Kidney (tissue), 14 donors: ENCODE results near the gene HTRA3. TPM values are rescaled to one million over a fixed set of nuclear protein-coding genes. Genes with fewer than 3 reads are reported as not detected.
A peak's percentile ranks its signal among the peaks of the same experiment; 100 is the strongest.

Source experiments
- DNase-seq, 5 donors: peaks; one replicate each; pipeline ENCODE4 v3.0.0-alpha.2; 2013 to 2020
- FAIRE-seq: peaks from 2 replicates; lab custom pipeline; 2012; peaks lifted over from hg19 to GRCh38; lab: Jason Lieb, UNC
- H3K27ac ChIP-seq, 2 donors: one replicate each; pipeline ENCODE4 v1.7.0; 2013; ENCODE audit warnings: low read depth in 2 of 2, low read length in 2 of 2, inconsistent platforms in 1 of 2
- H3K27me3 ChIP-seq: one replicate; pipeline ENCODE4 v1.7.1; 2013; ENCODE audit warnings: low read length, inconsistent platforms; ENCODE audit not compliant: control insufficient read depth, insufficient read depth
- H3K36me3 ChIP-seq, 3 donors: one replicate each; pipeline versions ENCODE4 v1.7.0 to v1.7.1; 2013; ENCODE audit warnings: low read length in 3 of 3, control low read depth in 1 of 3, inconsistent platforms in 1 of 3; ENCODE audit not compliant: insufficient read depth in 3 of 3, control insufficient read depth in 2 of 3
- H3K4me1 ChIP-seq, 3 donors: one replicate each; pipeline versions ENCODE4 v1.7.0 to v1.7.1; 2013; ENCODE audit warnings: low read length in 3 of 3, inconsistent platforms in 1 of 3, low read depth in 1 of 3; ENCODE audit not compliant: control insufficient read depth in 2 of 3, insufficient read depth in 2 of 3
- H3K4me3 ChIP-seq, 3 donors: one replicate each; pipeline versions ENCODE4 v1.7.0 to v1.8.1; 2013; ENCODE audit warnings: low read length in 3 of 3, control low read depth in 1 of 3, inconsistent platforms in 1 of 3
- H3K9ac ChIP-seq, 3 donors: one replicate each; pipeline versions ENCODE4 v1.7.0 to v1.7.1; 2013; ENCODE audit warnings: low read length in 3 of 3, control low read depth in 1 of 3, inconsistent platforms in 1 of 3
- H3K9me3 ChIP-seq, 3 donors: one replicate each; pipeline versions ENCODE4 v1.7.0 to v1.7.1; 2013; ENCODE audit warnings: low read length in 3 of 3, control low read depth in 1 of 3, inconsistent platforms in 1 of 3; ENCODE audit not compliant: control insufficient read depth in 2 of 3, insufficient read depth in 1 of 3
- intact Hi-C: fragments of 100-400 bp; cut with DNase I; formaldehyde crosslinking; loops from one replicate; pipeline ENCODE4 v1.11.1; 2022
- polyA plus RNA-seq: library from polyadenylated mRNA; stranded (reverse); fragments of 350-450 nt; fragmentation: Illumina TruSeq; extraction: RNeasy Lipid Tissue Mini Kit (QIAGEN cat#74804); gene quantifications from one replicate; pipeline ENCODE4 v1.2.3, GENCODE V29; 2014; ENCODE audit warnings: low read depth, low replicate concordance; ENCODE audit not compliant: insufficient read depth
- total RNA-seq: library from RNA; stranded (reverse); fragmentation: NEBNext Ultra II Directional; extraction: Animal tissue kit (Norgen Biotek cat#: 25700); gene quantifications from one replicate; pipeline ENCODE4 v1.2.1, GENCODE V29; 2021
- TF ChIP-seq, protein P1 (sequence below): IDR thresholded peaks from 3 replicates; pipeline ENCODE4 v1.5.1; 2012; ENCODE audit warnings: mild to moderate bottlenecking, moderate library complexity, borderline replicate concordance; ENCODE audit not compliant: insufficient read depth; ENCODE audit errors: extremely low read depth
- donor health status: control.
- donor health status: control.
- donor health status: control.
- donor health status: control.
- donor health status: control.
- donor health status: DM: yes; HTN: yes; CAD: no.
- donor health status: Normal renal cell carcinoma (clear cell type).

HTRA3 gene
- total and polyA plus RNA-seq, 2 donors from 2014 or later = 1.7 to 6.5 TPM

GRCh38 chr4:8271821-8272220, 2.3 kb downstream of the HTRA3 start:
- no peak for DNase-seq
- H3K9ac ChIP-seq = no peak overlapping the region
- H3K4me1 ChIP-seq = peaks cover 0 to 11% (median 0%) of the 10 kb centered on the region in 3 donors
- FAIRE-seq = no peak
- no peaks in the 10 kb centered on the region for H3K36me3 ChIP-seq
- H3K9me3 ChIP-seq = no peaks in the 10 kb centered on the region
- H3K27ac ChIP-seq = no peak overlapping the region
- intact Hi-C loops = no loop called here
- no peak overlapping the region for H3K4me3 ChIP-seq
- TF ChIP-seq, protein P1, sequence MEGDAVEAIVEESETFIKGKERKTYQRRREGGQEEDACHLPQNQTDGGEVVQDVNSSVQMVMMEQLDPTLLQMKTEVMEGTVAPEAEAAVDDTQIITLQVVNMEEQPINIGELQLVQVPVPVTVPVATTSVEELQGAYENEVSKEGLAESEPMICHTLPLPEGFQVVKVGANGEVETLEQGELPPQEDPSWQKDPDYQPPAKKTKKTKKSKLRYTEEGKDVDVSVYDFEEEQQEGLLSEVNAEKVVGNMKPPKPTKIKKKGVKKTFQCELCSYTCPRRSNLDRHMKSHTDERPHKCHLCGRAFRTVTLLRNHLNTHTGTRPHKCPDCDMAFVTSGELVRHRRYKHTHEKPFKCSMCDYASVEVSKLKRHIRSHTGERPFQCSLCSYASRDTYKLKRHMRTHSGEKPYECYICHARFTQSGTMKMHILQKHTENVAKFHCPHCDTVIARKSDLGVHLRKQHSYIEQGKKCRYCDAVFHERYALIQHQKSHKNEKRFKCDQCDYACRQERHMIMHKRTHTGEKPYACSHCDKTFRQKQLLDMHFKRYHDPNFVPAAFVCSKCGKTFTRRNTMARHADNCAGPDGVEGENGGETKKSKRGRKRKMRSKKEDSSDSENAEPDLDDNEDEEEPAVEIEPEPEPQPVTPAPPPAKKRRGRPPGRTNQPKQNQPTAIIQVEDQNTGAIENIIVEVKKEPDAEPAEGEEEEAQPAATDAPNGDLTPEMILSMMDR = no peak
- no peaks in the 10 kb centered on the region for H3K27me3 ChIP-seq

GRCh38 chr4:8272472-8273428, 3.2 kb downstream of the HTRA3 start:
- Histone ChIP-seq H3K27me3 (no peaks in the 10 kb centered on the region), H3K4me3 (no peak overlapping the region), H3K36me3 (no peaks in the 10 kb centered on the region), H3K4me1 (peaks cover 0 to 11% (median 0%) of the 10 kb centered on the region in 3 donors), H3K27ac (no peak overlapping the region), H3K9ac (no peak overlapping the region), H3K9me3 (no peaks in the 10 kb centered on the region)
- DNase-seq (peak in 1 of 5 donors; percentile 74), FAIRE-seq (no peak)
- intact Hi-C loops = no loop called here
- TF ChIP-seq, protein P1 = no peak

DNA sequence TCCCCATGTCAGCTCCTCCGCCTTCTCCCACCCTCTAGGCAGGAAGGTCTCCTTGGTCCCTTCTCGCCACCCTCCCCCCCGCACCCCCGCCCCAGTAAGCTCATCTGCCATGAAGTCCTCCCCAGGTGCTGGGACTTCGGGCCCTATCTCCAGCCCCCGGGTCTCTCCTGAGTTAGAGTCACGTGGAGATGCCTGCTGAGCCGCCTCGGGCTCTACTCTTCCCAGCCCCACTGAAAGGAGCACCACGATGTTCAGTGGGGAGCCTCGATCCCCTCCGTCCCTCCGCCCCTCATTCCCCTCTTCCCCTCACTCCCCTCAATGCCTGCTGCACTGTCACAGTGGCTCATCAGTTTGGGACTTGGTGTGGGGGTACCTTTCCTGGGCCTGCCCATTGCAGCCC, 3.9 kb downstream of the HTRA3 start:
- no peak overlapping the region for H3K9ac ChIP-seq
- no peaks in the 10 kb centered on the region for H3K27me3 ChIP-seq
- TF ChIP-seq, protein P1 = no peak
- intact Hi-C loops = no loop called here
- no peaks in the 10 kb centered on the region for H3K36me3 ChIP-seq
- FAIRE-seq (no peak), DNase-seq (peak in 1 of 5 donors; percentile 47)
- H3K9me3 ChIP-seq = no peaks in the 10 kb centered on the region
- H3K4me3 ChIP-seq = no peak overlapping the region
- H3K27ac ChIP-seq = no peak overlapping the region
- H3K4me1 ChIP-seq = peaks cover 0 to 13% (median 0%) of the 10 kb centered on the region in 3 donors
